ENCODE results near the gene MPND. TPM values are rescaled to one million over a fixed set of nuclear protein-coding genes. Genes with fewer than 3 reads are reported as not detected.
A peak's percentile ranks its signal among the peaks of the same experiment; 100 is the strongest.

MPND gene
- total and polyA plus RNA-seq, 2 of the 13 experiments (the other 11 are each of a cell fraction or from before 2014, with no cell fraction given), result 10.8 to 15.8 TPM

DNA sequence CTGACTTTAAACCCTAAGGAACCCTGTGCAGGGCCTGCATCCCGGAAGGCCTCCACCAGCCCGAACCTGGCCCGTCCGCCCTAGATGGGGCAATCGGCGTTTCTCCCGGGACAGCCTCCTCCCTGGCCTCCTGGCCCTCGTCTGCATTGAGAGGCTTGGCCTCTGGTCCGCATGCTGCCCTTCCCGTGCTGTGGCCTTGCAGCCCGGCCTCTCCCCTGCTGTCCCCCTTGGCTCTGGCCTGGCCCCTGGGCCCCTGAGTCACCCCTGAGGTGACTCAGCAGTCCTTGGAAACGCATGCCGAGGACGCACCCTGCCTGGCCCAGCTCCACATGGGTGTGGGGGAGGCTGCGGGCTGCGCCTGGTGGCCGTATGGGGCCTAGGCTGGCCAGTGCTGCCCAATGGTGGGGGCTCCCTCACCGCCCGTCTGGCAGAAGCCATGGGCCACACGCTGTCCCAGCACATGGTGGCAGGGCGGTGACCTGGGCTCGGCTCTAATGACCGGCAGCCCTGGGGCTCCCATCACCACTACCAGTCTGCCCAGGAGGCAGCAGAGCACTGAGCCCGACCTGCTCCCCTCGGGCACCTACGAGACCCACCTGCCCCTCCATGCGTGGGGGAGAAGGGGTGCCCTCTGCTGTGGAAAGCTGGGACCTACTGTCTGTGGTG lies 31.3 kb downstream of the MPND start (continued):
- TF ChIP-seq SKI (IDR thresholded peaks at IDR 0.05; ENCODE audit: partially characterized antibody), result peak; percentile 65
- TF ChIP-seq, protein P1, sequence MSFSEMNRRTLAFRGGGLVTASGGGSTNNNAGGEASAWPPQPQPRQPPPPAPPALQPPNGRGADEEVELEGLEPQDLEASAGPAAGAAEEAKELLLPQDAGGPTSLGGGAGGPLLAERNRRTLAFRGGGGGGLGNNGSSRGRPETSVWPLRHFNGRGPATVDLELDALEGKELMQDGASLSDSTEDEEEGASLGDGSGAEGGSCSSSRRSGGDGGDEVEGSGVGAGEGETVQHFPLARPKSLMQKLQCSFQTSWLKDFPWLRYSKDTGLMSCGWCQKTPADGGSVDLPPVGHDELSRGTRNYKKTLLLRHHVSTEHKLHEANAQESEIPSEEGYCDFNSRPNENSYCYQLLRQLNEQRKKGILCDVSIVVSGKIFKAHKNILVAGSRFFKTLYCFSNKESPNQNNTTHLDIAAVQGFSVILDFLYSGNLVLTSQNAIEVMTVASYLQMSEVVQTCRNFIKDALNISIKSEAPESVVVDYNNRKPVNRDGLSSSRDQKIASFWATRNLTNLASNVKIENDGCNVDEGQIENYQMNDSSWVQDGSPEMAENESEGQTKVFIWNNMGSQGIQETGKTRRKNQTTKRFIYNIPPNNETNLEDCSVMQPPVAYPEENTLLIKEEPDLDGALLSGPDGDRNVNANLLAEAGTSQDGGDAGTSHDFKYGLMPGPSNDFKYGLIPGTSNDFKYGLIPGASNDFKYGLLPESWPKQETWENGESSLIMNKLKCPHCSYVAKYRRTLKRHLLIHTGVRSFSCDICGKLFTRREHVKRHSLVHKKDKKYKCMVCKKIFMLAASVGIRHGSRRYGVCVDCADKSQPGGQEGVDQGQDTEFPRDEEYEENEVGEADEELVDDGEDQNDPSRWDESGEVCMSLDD (CRISPR knock-in tag; IDR thresholded peaks at IDR 0.05; ENCODE audit: borderline replicate concordance), result peak; percentile 87; the same call in 1 of the 2 replicates
- TF ChIP-seq CTCF (CRISPR knock-in tag; IDR thresholded peaks at IDR 0.05), result peak; percentile 41
- TF ChIP-seq ZNF12 (CRISPR knock-in tag; IDR thresholded peaks at IDR 0.05), result no peak
- TF ChIP-seq POLR2AphosphoS2 (IDR thresholded peaks at IDR 0.05; ENCODE audit: low read depth, low read length), result no peak
- peak; percentile 72; the same call in 1 of the 2 replicates for TF ChIP-seq PPARG (CRISPR knock-in tag; conservative IDR thresholded peaks at IDR 0.05)
- TF ChIP-seq SRSF9 (IDR thresholded peaks at IDR 0.05; ENCODE audit: borderline replicate concordance, insufficient read depth, low read depth, low read length, poor library complexity, severe bottlenecking), result no peak
- peak; percentile 34; the same call in 1 of the 2 replicates for TF ChIP-seq ATF7-NPFF (CRISPR knock-in tag; IDR thresholded peaks at IDR 0.05; ENCODE audit: low read depth)
- TF ChIP-seq JDP2 (CRISPR knock-in tag; IDR thresholded peaks at IDR 0.05; ENCODE audit: borderline replicate concordance), result no peak
- TF ChIP-seq TBX2 (CRISPR knock-in tag; IDR thresholded peaks at IDR 0.05; ENCODE audit: borderline replicate concordance), result peak; percentile 72; the same call in 1 of the 2 replicates
- peak; percentile 67 for TF ChIP-seq HDAC2 (CRISPR knock-in tag; IDR thresholded peaks at IDR 0.05)
- peak; percentile 72 for TF ChIP-seq ZMYM3 (CRISPR knock-in tag; IDR thresholded peaks at IDR 0.05)
- TF ChIP-seq SALL1 (CRISPR knock-in tag; IDR thresholded peaks at IDR 0.05), result peak; percentile 92
- peak; percentile 58; the same call in 1 of the 2 replicates for TF ChIP-seq MEF2D (CRISPR knock-in tag; IDR thresholded peaks at IDR 0.05)
- TF ChIP-seq SRF (IDR thresholded peaks at IDR 0.05; ENCODE audit: low read depth, low read length), result no peak
- peak; percentile 43; the same call in 1 of the 2 replicates for TF ChIP-seq PHF21A (CRISPR knock-in tag; IDR thresholded peaks at IDR 0.05)
- no peak for TF ChIP-seq ZNF678 (CRISPR knock-in tag; IDR thresholded peaks at IDR 0.05)
- no peak for TF ChIP-seq SIX1 (CRISPR knock-in tag; IDR thresholded peaks at IDR 0.05; ENCODE audit: borderline replicate concordance)
- TF ChIP-seq ZNF136 (CRISPR knock-in tag; IDR thresholded peaks at IDR 0.05; ENCODE audit: low read depth), result peak; percentile 84; the same call in 1 of the 2 replicates
- peak; percentile 71 for TF ChIP-seq RAD21 (CRISPR knock-in tag; IDR thresholded peaks at IDR 0.05)

All from HepG2 (cell line).